ENCODE results near the gene C12orf50. TPM values are rescaled to one million over a fixed set of nuclear protein-coding genes. Genes with fewer than 3 reads are reported as not detected.
"Not testable (repeated sequence)": the region's sequence is repeated elsewhere in the genome, so short reads cannot be mapped to it uniquely, and the experiment has no call there.

The C12orf50 gene
- total and polyA plus RNA-seq, 2 of the 8 experiments (the other 6 are each of a cell fraction or from before 2014, with no cell fraction given): not detected

DNA sequence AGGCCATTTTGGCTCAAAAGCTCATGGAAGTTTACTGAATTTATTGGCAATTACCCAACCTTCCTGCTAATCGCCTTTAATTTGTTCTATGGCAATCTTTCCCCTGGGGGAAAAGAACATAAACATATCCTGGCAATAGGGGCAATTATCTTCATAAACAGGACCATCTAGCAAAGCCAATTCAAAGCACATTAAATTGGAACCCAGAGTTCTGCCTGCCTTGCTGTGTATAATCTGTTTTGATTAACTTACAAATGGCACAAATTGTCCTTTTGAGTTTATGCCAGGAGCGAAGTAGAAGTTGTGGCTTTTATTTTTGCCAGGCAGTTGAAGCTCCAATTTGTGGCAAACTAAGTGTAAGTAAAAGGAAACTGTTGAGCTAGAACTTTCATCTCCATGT is 68.6 kb downstream of the C12orf50 start (continued):
- no peak for TF ChIP-seq TAF7 (optimal IDR thresholded peaks at IDR 0.05; ENCODE audit: borderline replicate concordance, low read depth, low read length)

- H2BK15ac ChIP-seq (ENCODE audit: low read length); H4K20me1 ChIP-seq (replicated peaks in 1 of 2; ENCODE audit: control insufficient read depth in 1 of 2, insufficient read depth in 2 of 2, low read length in 2 of 2); DNase-seq (ENCODE audit: low read depth in 1 of 2, low spot score in 2 of 2); H3K4me2 ChIP-seq (ENCODE audit: insufficient read depth in 1 of 2, low read depth in 2 of 2, low read length in 2 of 2); H3K18ac ChIP-seq (ENCODE audit: extremely low read depth, low read length); H3K79me2 ChIP-seq (ENCODE audit: control insufficient read depth in 1 of 2, insufficient read depth in 2 of 2, low read length in 2 of 2); H2AK5ac ChIP-seq (ENCODE audit: low read depth, low read length); H3K4ac ChIP-seq (replicated peaks; ENCODE audit: insufficient read length, low read depth, low read length); H3K27me3 ChIP-seq (replicated peaks in 1 of 4; ENCODE audit: control insufficient read depth in 3 of 4, extremely low read depth in 1 of 4, insufficient read depth in 3 of 4, low read length in 3 of 4); H2BK5ac ChIP-seq (ENCODE audit: low read depth, low read length); H2BK120ac ChIP-seq (replicated peaks; ENCODE audit: low read depth, low read length); H4K8ac ChIP-seq (ENCODE audit: extremely low read depth, insufficient read depth, low read length); H3K36me3 ChIP-seq (ENCODE audit: control insufficient read depth in 2 of 4, insufficient read depth in 4 of 4, low read length in 3 of 4); H3K14ac ChIP-seq (ENCODE audit: insufficient read length); H3K79me1 ChIP-seq (ENCODE audit: low read depth, low read length); H3K9ac ChIP-seq (replicated peaks in 1 of 4; ENCODE audit: extremely low read depth in 1 of 4, low read depth in 3 of 4, low read length in 3 of 4); H3K9me3 ChIP-seq (ENCODE audit: insufficient read depth in 2 of 2, low read depth in 1 of 2, low read length in 1 of 2); H3K23ac ChIP-seq (ENCODE audit: insufficient read length); H2AFZ ChIP-seq (ENCODE audit: low read length); H3K4me3 ChIP-seq (ENCODE audit: extremely low read depth in 1 of 4, insufficient read depth in 2 of 4, low read depth in 3 of 4, low read length in 4 of 4); H3K4me1 ChIP-seq (replicated peaks in 1 of 4; ENCODE audit: control insufficient read depth in 3 of 4, insufficient read depth in 4 of 4, low read length in 3 of 4); FAIRE-seq; H4K91ac ChIP-seq (replicated peaks; ENCODE audit: insufficient read length, low read length); H2BK20ac ChIP-seq (ENCODE audit: low read length); H2BK12ac ChIP-seq (ENCODE audit: low read depth, low read length); H3K23me2 ChIP-seq (ENCODE audit: low read depth, low read length); H3K27ac ChIP-seq (ENCODE audit: low read depth, low read length); POLR2A ChIA-PET (ENCODE audit: partially characterized antibody); H3K56ac ChIP-seq (replicated peaks; ENCODE audit: insufficient read length, low read depth, low read length); H4K5ac ChIP-seq (ENCODE audit: insufficient read length, low read depth, low read length): not testable (repeated sequence)
- WGBS, 2 experiments (ENCODE audit: extremely low coverage in 1 of 2, insufficient coverage in 1 of 2, insufficient read length in 1 of 2, insufficient replicate concordance in 2 of 2, low coverage in 1 of 2, low lambda C conversion rate in 2 of 2, missing lambda C conversion rate in 1 of 2): 96% methylated on average over 7 of the region's 7 CpGs; no CpG with 5 or more reads in 1 of the 2 experiments
- CTCF ChIA-PET (ENCODE audit: partially characterized antibody): interaction anchor here (1.0 to 1.3 kb wide), 2 partner anchors 31 to 84 kb away, joined by 3 read pairs; no protein-coding TSS in a partner anchor
These were observed 75.2 kb downstream of the C12orf50 start for GRCh38 chr12:87954028-87954427.

Data from H1 (cell line).